T-cell (primary cell): Measurements from ENCODE around the gene DNAI1. TPM values are rescaled to one million over a fixed set of nuclear protein-coding genes. Genes with fewer than 3 reads are reported as not detected.
A peak's percentile ranks its signal among the peaks of the same experiment; 100 is the strongest.

Source experiments
- ATAC-seq, 4 experiments: fragments of 200-7000 bp in 3 of 4; fragments of 150-1000 bp in 1 of 4; cut with Tn5 transposase; replicated peaks in 1 of 4; 1 replicate in 3 of 4; 2 replicates in 1 of 4; pipeline ENCODE4 v1.10.0; 2021; ENCODE audit warnings: moderate library complexity in 3 of 4, mild to moderate bottlenecking in 2 of 4, moderate number of reproducible peaks in 1 of 4
- CTCF ChIA-PET, 2 donors: fragments of 300-600 bp; sonication (Branson Sonifier 250); formaldehyde crosslinking; loops; one replicate each; lab custom pipeline; 2022; ENCODE audit warnings: antibody characterized with exemption in 2 of 2; lab: Charles Lee
- POLR2A ChIA-PET, 2 donors: fragments of 300-600 bp; sonication (Branson Sonifier 250); formaldehyde crosslinking; loops; one replicate each; lab custom pipeline; 2022; ENCODE audit warnings: antibody characterized with exemption in 2 of 2; lab: Charles Lee
- DNase-seq, 35 experiments: peaks; one replicate each; pipeline versions ENCODE4 v3.0.0 to v3.0.0-alpha.2; 2013 to 2023
- H3K27ac ChIP-seq: one replicate; pipeline ENCODE4 v1.5.1; 2013; ENCODE audit warnings: low read length
- H3K27me3 ChIP-seq, 2 experiments: replicated peaks in 1 of 2; 1 replicate in 1 of 2; 2 replicates in 1 of 2; pipeline versions ENCODE4 v1.6.1 to v1.7.0; 2013; ENCODE audit warnings: low read length in 1 of 2, mixed read lengths in 1 of 2; ENCODE audit not compliant: control insufficient read depth in 2 of 2, insufficient read depth in 2 of 2; ENCODE audit errors: extremely low read depth in 1 of 2
- H3K36me3 ChIP-seq, 2 donors: 1 replicate in 1 of 2; 2 replicates in 1 of 2; pipeline versions ENCODE4 v1.6.1 to v1.7.0; 2013; ENCODE audit warnings: low read length in 1 of 2; ENCODE audit not compliant: control insufficient read depth in 2 of 2, insufficient read depth in 1 of 2; ENCODE audit errors: extremely low read depth in 1 of 2
- H3K4me1 ChIP-seq, 2 experiments: 1 replicate in 1 of 2; 2 replicates in 1 of 2; pipeline versions ENCODE4 v1.6.1 to v1.7.0; 2013; ENCODE audit warnings: low read length in 2 of 2, mixed read lengths in 1 of 2; ENCODE audit not compliant: insufficient read depth in 2 of 2, control insufficient read depth in 1 of 2; ENCODE audit errors: extremely low read depth in 1 of 2
- H3K4me3 ChIP-seq, 2 donors: 1 replicate in 1 of 2; 2 replicates in 1 of 2; pipeline versions ENCODE4 v1.5.1 to v1.7.0; 2013; ENCODE audit warnings: mild to moderate bottlenecking in 2 of 2, low read length in 1 of 2, moderate library complexity in 1 of 2; ENCODE audit not compliant: control insufficient read depth in 1 of 2; ENCODE audit errors: extremely low read depth in 1 of 2
- H3K9me3 ChIP-seq: 2 replicates; pipeline ENCODE4 v1.7.0; 2013
- H3K27ac Mint-ChIP-seq, 2 donors: one replicate each; pipeline ENCODE4 v1.8.0; 2020 to 2021; ENCODE audit warnings: mild to moderate bottlenecking in 2 of 2, mixed read lengths in 2 of 2
- H3K27me3 Mint-ChIP-seq, 2 donors: one replicate each; pipeline ENCODE4 v1.8.0; 2021 to 2022; ENCODE audit warnings: mixed read lengths in 2 of 2
- H3K36me3 Mint-ChIP-seq: one replicate; pipeline ENCODE4 v1.8.0; 2021; ENCODE audit warnings: mixed read lengths
- H3K4me1 Mint-ChIP-seq, 3 donors: one replicate each; pipeline ENCODE4 v1.8.0; 2020 to 2022; ENCODE audit warnings: mixed read lengths in 3 of 3, mild to moderate bottlenecking in 1 of 3
- H3K4me3 Mint-ChIP-seq, 3 donors: one replicate each; pipeline ENCODE4 v1.8.0; 2020 to 2022; ENCODE audit warnings: mild to moderate bottlenecking in 3 of 3, mixed read lengths in 3 of 3, moderate library complexity in 3 of 3
- H3K9me3 Mint-ChIP-seq, 3 donors: one replicate each; pipeline ENCODE4 v1.8.0; 2020 to 2022; ENCODE audit warnings: mixed read lengths in 3 of 3
- WGBS: methylation state at CpG from one replicate; pipeline ENCODE4 v1.1.5; 2013; ENCODE audit warnings: missing lambda C conversion rate; ENCODE audit not compliant: insufficient coverage; 5-methylcytosine and 5-hydroxymethylcytosine counted together
- total RNA-seq, 35 experiments: library from RNA in 6 of 35; stranded (reverse) in 6 of 35; fragments of 120-200 nt in 1 of 35; gene quantifications; one replicate each; pipeline versions ENCODE4 v1.2.1 to v1.2.4 and lab custom pipeline; 2013 to 2026

The DNAI1 gene
- total RNA-seq, 5 donors from 2014 or later (not counting 1 experiment from before 2014, with no cell fraction given) = not detected

DNA sequence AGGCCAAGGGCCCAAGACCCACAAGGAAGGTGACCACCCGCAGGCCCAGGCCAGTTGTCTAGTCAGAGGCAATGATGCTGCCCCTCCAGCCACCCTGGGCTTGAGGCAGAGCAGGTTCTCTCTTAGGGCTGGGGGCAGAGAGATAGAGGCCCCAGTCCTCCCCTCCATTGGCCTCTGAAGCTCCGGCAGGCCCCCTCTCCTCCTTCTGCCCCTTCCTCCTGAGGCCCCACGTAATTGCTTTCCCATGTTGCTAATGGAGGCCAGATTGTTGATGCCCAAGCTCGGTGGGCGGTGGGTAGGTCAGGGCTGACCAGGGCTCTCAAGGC, 90.8 kb downstream of the DNAI1 start:
- DNase-seq (no peak), ATAC-seq (no peak)
- H3K4me3 Mint-ChIP-seq = no peak overlapping the region
- no peak overlapping the region for H3K27ac Mint-ChIP-seq
- Histone ChIP-seq H3K9me3 (no peaks in the 10 kb centered on the region), H3K4me1 (no peaks in the 10 kb centered on the region), H3K27me3 (peaks cover 0 to 44% of the 10 kb centered on the region in 2 experiments), H3K36me3 (no peaks in the 10 kb centered on the region), H3K4me3 (no peak overlapping the region), H3K27ac (no peak overlapping the region)
- H3K36me3 Mint-ChIP-seq = no peaks in the 10 kb centered on the region
- H3K4me1 Mint-ChIP-seq = peaks cover 0 to 10% (median 0%) of the 10 kb centered on the region in 3 donors
- POLR2A ChIA-PET = no interaction called here
- peaks cover 18 to 26% of the 10 kb centered on the region in 2 donors for H3K27me3 Mint-ChIP-seq
- 64% methylated on average over 3 of the region's 5 CpGs for WGBS
- H3K9me3 Mint-ChIP-seq = no peaks in the 10 kb centered on the region
- CTCF ChIA-PET = no interaction called here

DNA sequence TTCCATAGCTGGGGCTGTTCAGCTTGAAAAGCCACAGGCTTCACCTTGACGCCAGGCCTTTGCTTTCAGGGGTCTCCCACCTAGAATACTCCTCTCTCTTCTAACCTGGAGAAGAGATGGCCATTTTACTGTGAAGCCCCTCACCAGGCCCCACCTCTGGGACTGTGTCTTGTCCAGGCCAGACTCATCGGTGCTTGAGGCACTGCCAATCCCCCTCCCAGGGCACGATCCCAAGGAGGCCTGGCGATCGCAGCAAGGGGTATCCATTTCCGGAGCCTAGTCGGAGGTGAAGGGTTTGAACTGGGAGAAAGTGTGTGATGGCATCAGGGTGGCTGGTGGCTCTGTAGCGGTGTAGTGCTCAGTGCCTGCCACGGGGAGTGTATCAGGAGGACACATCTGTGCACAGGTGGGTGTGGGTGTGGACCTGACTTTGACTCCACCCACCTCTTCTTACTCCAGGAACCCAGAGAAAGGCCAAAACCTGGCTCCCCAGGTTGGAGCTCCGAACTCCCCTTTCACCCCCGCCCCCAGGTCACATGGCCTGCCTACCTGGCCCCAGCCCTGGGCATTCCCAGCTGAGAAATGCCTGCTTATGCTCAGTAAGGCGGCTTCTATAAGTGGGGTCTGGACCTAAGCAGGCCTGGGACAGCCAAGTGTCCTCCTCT, 91.5 kb downstream of the DNAI1 start:
- Mint-ChIP-seq H3K36me3 (no peaks in the 10 kb centered on the region), H3K4me1 (peaks cover 0 to 10% (median 0%) of the 10 kb centered on the region in 3 donors), H3K27ac (no peak overlapping the region), H3K27me3 (peaks cover 25 to 32% of the 10 kb centered on the region in 2 donors), H3K9me3 (no peaks in the 10 kb centered on the region), H3K4me3 (no peak overlapping the region)
- Histone ChIP-seq H3K27ac (no peak overlapping the region), H3K4me1 (no peaks in the 10 kb centered on the region), H3K4me3 (no peak overlapping the region), H3K36me3 (no peaks in the 10 kb centered on the region), H3K27me3 (peaks cover 0 to 49% of the 10 kb centered on the region in 2 experiments), H3K9me3 (no peaks in the 10 kb centered on the region)
- WGBS = 91% methylated on average over 5 of the region's 12 CpGs
- ATAC-seq (no peak), DNase-seq (peak in 1 of 35 experiments; percentile 21)
- CTCF ChIA-PET = interaction anchor here in 1 of 2 donors (0.6 kb wide), 1 partner anchor 2000 kb away, joined by 4 read pairs; no protein-coding TSS in a partner anchor
- POLR2A ChIA-PET = no interaction called here

DNA sequence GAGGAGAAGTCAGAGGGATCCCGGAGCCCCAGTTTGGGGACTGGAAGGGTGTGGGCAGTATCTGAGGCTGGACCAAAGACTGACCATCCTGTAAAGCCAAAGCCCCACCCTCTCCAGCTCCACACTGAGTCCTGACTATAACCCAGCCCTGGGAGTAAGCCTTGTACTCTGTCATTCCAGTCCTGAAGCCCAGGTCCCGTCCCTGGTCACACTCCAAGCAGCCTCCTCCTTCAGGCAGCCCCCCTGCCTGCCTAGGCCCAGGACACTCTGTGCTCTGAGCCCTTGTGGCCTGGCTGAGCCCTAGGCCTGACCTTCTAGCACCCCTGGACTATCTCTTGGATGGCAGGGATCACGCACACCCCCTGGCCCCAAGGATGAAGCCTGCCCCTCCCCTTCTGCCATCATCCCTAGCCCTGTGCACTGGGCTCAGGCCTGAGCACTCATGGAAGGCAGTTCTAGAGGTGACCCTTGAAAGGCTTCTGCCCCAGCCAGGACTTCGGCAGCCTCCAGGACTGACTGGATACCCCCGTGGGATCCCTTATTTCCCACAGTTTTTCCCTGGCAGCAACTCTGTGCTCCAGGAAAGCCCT, 92.2 kb downstream of the DNAI1 start:
- DNase-seq (peak in 1 of 35 experiments; percentile 14), ATAC-seq (no peak)
- Mint-ChIP-seq H3K27ac (no peak overlapping the region), H3K9me3 (no peaks in the 10 kb centered on the region), H3K4me3 (no peak overlapping the region), H3K36me3 (no peaks in the 10 kb centered on the region), H3K27me3 (peaks cover 25 to 31% of the 10 kb centered on the region in 2 donors), H3K4me1 (peaks cover 0 to 10% (median 0%) of the 10 kb centered on the region in 3 donors)
- CTCF ChIA-PET = interaction anchor here in 1 of 2 donors (0.6 kb wide), 1 partner anchor 1999 kb away, joined by 4 read pairs; no protein-coding TSS in a partner anchor
- Histone ChIP-seq H3K4me3 (no peak overlapping the region), H3K27ac (no peak overlapping the region), H3K4me1 (no peaks in the 10 kb centered on the region), H3K9me3 (no peaks in the 10 kb centered on the region), H3K36me3 (no peaks in the 10 kb centered on the region), H3K27me3 (peaks cover 2 to 54% of the 10 kb centered on the region in 2 experiments)
- POLR2A ChIA-PET = no interaction called here
- 51% methylated on average over 3 of the region's 5 CpGs for WGBS

DNA sequence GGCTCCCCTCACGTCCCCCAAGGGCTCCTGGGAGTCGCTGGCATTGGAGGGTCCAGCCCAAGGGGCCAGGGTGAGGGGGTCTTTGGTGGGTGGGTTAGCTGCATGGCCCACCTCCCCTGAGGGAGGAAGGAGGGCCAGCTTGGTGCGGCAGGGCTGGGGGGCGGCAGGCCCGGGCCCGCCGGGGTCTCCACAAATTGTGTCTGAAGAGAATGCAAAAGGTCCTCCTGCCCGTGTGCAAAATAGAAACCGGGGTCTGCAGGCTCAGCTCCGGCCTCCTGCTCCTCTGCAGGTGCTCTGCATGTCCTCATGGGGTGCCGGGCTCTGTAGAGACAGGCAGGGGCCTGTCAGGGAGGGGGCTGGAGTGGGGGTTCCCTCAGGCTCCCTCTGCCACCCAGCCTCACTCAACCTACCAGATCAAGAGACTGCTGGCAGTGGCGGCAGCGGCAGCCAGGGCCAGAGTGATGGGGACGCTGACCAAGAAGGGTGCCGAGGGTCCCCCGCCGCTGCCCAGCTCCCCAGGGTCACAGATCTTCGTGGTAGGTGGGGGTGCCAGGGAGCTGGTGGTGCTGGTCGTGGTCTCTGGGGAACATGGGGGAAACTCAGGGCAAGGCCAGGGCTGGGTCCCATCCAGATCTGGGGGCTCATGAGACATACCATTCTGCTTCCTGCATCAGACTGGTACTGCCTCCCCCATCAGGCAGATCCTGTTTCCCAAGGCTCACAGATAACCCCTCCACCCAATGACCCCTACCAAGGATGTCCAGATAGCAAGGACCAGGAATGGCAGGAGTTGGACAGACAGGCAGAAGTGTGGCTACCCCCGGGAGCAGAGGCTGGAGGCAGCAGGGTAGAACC, 93.4 kb downstream of the DNAI1 start:
- DNase-seq = peak in 1 of 35 experiments; percentile 16
- no peaks in the 10 kb centered on the region for H3K4me1 ChIP-seq
- H3K4me3 Mint-ChIP-seq = no peak overlapping the region
- no peak for ATAC-seq
- peaks cover 2 to 50% of the 10 kb centered on the region in 2 experiments for H3K27me3 ChIP-seq
- ChIA-PET POLR2A (interaction anchor here in 1 of 2 donors (0.7 kb wide), 1 partner anchor 1523 kb away, joined by 3 read pairs; no protein-coding TSS in a partner anchor), CTCF (no interaction called here)
- no peaks in the 10 kb centered on the region for H3K36me3 Mint-ChIP-seq
- 71% methylated on average over 15 of the region's 20 CpGs for WGBS
- H3K27ac ChIP-seq = no peak overlapping the region
- no peak overlapping the region for H3K4me3 ChIP-seq
- H3K9me3 ChIP-seq = no peaks in the 10 kb centered on the region
- peaks cover 0 to 9% (median 0%) of the 10 kb centered on the region in 3 donors for H3K4me1 Mint-ChIP-seq
- H3K36me3 ChIP-seq = no peaks in the 10 kb centered on the region
- H3K27me3 Mint-ChIP-seq = peaks cover 20 to 27% of the 10 kb centered on the region in 2 donors
- no peaks in the 10 kb centered on the region for H3K9me3 Mint-ChIP-seq
- H3K27ac Mint-ChIP-seq = no peak overlapping the region

DNA sequence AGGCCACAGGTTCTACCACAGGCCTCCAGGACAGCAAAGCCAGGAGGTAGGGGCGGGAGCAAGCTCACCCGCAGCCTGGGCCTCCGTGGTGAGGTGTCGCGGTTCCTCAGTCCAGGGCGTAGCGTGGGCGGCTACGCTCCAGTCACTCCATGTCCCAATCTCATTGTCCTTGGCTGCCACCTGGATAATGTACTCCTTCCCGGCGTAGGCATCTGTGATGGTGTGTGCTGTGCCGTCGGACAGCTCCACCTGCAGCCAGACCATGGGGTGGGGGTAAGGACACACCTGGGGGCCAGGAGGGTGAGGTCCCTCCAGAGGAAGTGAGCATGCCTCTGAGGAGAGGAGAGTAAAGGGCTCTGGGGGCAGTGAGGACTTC, 94.0 kb downstream of the DNAI1 start:
- ATAC-seq = no peak
- H3K4me3 ChIP-seq = no peak overlapping the region
- no peaks in the 10 kb centered on the region for H3K36me3 ChIP-seq
- Mint-ChIP-seq H3K4me1 (peaks cover 0 to 5% (median 0%) of the 10 kb centered on the region in 3 donors), H3K4me3 (no peak overlapping the region), H3K36me3 (no peaks in the 10 kb centered on the region), H3K9me3 (no peaks in the 10 kb centered on the region), H3K27ac (no peak overlapping the region), H3K27me3 (peaks cover 19 to 27% of the 10 kb centered on the region in 2 donors)
- DNase-seq = no peak
- H3K27ac ChIP-seq = no peak overlapping the region
- H3K27me3 ChIP-seq = peaks cover 2 to 50% of the 10 kb centered on the region in 2 experiments
- CTCF ChIA-PET = no interaction called here
- no peaks in the 10 kb centered on the region for H3K4me1 ChIP-seq
- no peaks in the 10 kb centered on the region for H3K9me3 ChIP-seq
- POLR2A ChIA-PET = no interaction called here
- WGBS = 83% methylated on average over 13 of the region's 13 CpGs

DNA sequence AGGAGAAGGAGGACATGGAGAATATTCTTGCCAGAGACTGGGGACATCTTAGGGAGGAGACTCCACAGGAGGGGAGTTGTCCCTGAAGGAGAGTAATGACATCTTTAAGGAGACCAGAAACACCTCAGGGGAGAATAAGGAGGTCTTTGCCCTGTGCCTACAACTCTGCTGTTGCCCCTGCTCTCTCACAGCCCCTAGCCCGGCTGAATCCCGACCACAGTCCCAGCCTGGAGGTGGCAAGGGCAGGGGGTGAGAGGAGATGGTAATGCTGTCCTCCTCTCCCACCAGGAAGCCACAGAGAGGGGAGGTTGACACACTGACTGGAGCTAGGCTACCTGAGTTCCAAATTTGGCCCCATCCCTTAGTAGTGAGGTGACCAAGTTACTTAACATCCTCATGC, 94.4 kb downstream of the DNAI1 start:
- H3K4me1 Mint-ChIP-seq = peaks cover 0 to 5% (median 0%) of the 10 kb centered on the region in 3 donors
- no peaks in the 10 kb centered on the region for H3K9me3 Mint-ChIP-seq
- Histone ChIP-seq H3K9me3 (no peaks in the 10 kb centered on the region), H3K27me3 (peaks cover 2 to 50% of the 10 kb centered on the region in 2 experiments), H3K27ac (no peak overlapping the region), H3K36me3 (no peaks in the 10 kb centered on the region), H3K4me1 (no peaks in the 10 kb centered on the region), H3K4me3 (no peak overlapping the region)
- H3K27me3 Mint-ChIP-seq = peaks cover 20 to 26% of the 10 kb centered on the region in 2 donors
- H3K27ac Mint-ChIP-seq = no peak overlapping the region
- H3K4me3 Mint-ChIP-seq = no peak overlapping the region
- DNase-seq = no peak
- no CpG with 5 or more reads among the region's 2 CpGs for WGBS
- POLR2A ChIA-PET = no interaction called here
- no peaks in the 10 kb centered on the region for H3K36me3 Mint-ChIP-seq
- CTCF ChIA-PET = no interaction called here
- ATAC-seq = no peak
